Left kidney (tissue), 2 donors: Measurements from ENCODE around the gene TEKT5. TPM values are rescaled to one million over a fixed set of nuclear protein-coding genes. Genes with fewer than 3 reads are reported as not detected.
A peak's percentile ranks its signal among the peaks of the same experiment; 100 is the strongest.
"Not testable (repeated sequence)": the region's sequence is repeated elsewhere in the genome, so short reads cannot be mapped to it uniquely, and the experiment has no call there.

ENCODE experiments used
- DNase-seq: peaks from one replicate; pipeline ENCODE4 v3.0.0-alpha.2; 2013
- polyA plus RNA-seq: library from polyadenylated mRNA; unstranded; fragments of 120-200 nt; gene quantifications from one replicate; pipeline ENCODE4 v1.2.1, GENCODE V29; 2013; ENCODE audit not compliant: insufficient read length

TEKT5 gene
- polyA plus RNA-seq, 1 donor: not detected

- peak; percentile 14 for DNase-seq
Observed at GRCh38 chr16:10660950-10661635, 33.6 kb downstream of the TEKT5 start.

- no peak for DNase-seq
Observed at GRCh38 chr16:10658943-10659342, 35.8 kb downstream of the TEKT5 start.

- DNase-seq: no peak
Observed at GRCh38 chr16:10657925-10658324, 36.8 kb downstream of the TEKT5 start.

- DNase-seq: no peak
Observed at GRCh38 chr16:10656618-10657017, 38.1 kb downstream of the TEKT5 start.

- DNase-seq: no peak
Observed at GRCh38 chr16:10655415-10655977, 39.2 kb downstream of the TEKT5 start.

- no peak for DNase-seq
Observed at GRCh38 chr16:10654592-10655414, 39.9 kb downstream of the TEKT5 start.

- DNase-seq: no peak
Observed at GRCh38 chr16:10652730-10653590, 41.8 kb downstream of the TEKT5 start.

- not testable (repeated sequence) for DNase-seq
Observed at GRCh38 chr16:10649098-10649497, 45.6 kb downstream of the TEKT5 start.

- no peak for DNase-seq
Observed at GRCh38 chr16:10647721-10648296, 46.9 kb downstream of the TEKT5 start.

- no peak for DNase-seq
Observed at GRCh38 chr16:10647264-10647720, 47.4 kb downstream of the TEKT5 start.

- DNase-seq: no peak
Observed at GRCh38 chr16:10646581-10647263, 48.0 kb downstream of the TEKT5 start.

- DNase-seq: no peak
Observed at GRCh38 chr16:10646228-10646580, 48.5 kb downstream of the TEKT5 start.

GRCh38 chr16:10644092-10644491 is 50.6 kb downstream of the TEKT5 start:
- DNase-seq: no peak

GRCh38 chr16:10642964-10643363 is 51.8 kb downstream of the TEKT5 start:
- DNase-seq: no peak

- DNase-seq: no peak
Observed at GRCh38 chr16:10641953-10642949, 52.5 kb downstream of the TEKT5 start.

- DNase-seq: no peak
Observed at GRCh38 chr16:10641555-10641952, 53.2 kb downstream of the TEKT5 start.

GRCh38 chr16:10640934-10641333 is 53.8 kb downstream of the TEKT5 start:
- no peak for DNase-seq

GRCh38 chr16:10638101-10638500 is 56.6 kb downstream of the TEKT5 start:
- DNase-seq: no peak

GRCh38 chr16:10637337-10638037 is 57.2 kb downstream of the TEKT5 start:
- DNase-seq: no peak
